Measurements from ENCODE around the gene OCA2. TPM values are rescaled to one million over a fixed set of nuclear protein-coding genes. Genes with fewer than 3 reads are reported as not detected.

Gene OCA2
- total and polyA plus RNA-seq, 2 of the 4 experiments (the other 2 are of a cell fraction) = under 0.01 to 0.03 TPM

DNA sequence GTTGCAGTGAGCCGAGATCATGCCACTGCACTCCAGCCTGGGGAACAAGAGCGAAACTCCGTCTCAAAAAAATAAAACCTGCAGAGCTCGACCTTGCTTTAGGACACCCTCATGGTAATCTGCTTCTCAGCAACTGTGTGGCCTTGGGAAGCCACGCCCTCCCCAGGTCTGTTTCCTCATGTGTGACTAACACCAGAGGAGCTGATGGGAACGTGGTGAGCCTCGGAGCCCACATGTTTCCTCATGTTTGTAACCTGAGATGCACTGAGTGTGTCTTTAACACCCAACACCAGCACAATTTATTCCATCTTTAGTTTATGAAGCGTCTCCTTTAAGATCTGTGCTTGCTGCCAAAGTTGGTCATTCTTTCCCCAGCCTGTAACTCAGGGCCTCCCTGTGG lies 142.8 kb downstream of the OCA2 start:
- no peak overlapping the region for H2AK5ac ChIP-seq (ENCODE audit: low read depth, low read length)
- no peaks in the 10 kb centered on the region for H3K4me1 ChIP-seq (ENCODE audit: control insufficient read depth, insufficient read depth, low read length)
- H3K4me3 ChIP-seq (ENCODE audit: insufficient read depth, low read depth, low read length) = no peak overlapping the region
- H3K23ac ChIP-seq (ENCODE audit: low read depth, low read length) = no peak overlapping the region
- ChIA-PET POLR2A (ENCODE audit: unreplicated experiment) (no interaction called here), CTCF (no interaction called here)
- H4K8ac ChIP-seq (ENCODE audit: low read depth in 2 of 2, low read length in 2 of 2) = no peak overlapping the region
- no peak overlapping the region for H2BK5ac ChIP-seq (ENCODE audit: low read depth, low read length, poor library complexity, severe bottlenecking)
- no peak overlapping the region for H4K5ac ChIP-seq (ENCODE audit: low read depth, low read length)
- no peak for TF ChIP-seq MXI1 (IDR thresholded peaks at IDR 0.05; ENCODE audit: borderline replicate concordance, low read depth, low read length)
- TF ChIP-seq CEBPB (IDR thresholded peaks at IDR 0.05; ENCODE audit: low read depth, low read length) = no peak
- no peak for TF ChIP-seq SMC3 (IDR thresholded peaks at IDR 0.05; ENCODE audit: low read depth, low read length)
- TF ChIP-seq, protein P1, sequence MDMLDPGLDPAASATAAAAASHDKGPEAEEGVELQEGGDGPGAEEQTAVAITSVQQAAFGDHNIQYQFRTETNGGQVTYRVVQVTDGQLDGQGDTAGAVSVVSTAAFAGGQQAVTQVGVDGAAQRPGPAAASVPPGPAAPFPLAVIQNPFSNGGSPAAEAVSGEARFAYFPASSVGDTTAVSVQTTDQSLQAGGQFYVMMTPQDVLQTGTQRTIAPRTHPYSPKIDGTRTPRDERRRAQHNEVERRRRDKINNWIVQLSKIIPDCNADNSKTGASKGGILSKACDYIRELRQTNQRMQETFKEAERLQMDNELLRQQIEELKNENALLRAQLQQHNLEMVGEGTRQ (IDR thresholded peaks at IDR 0.05; ENCODE audit: low read depth, low read length) = no peak
- TF ChIP-seq POLR2A (IDR thresholded peaks at IDR 0.05; ENCODE audit: low read depth, low read length) = no peak
- no peak for TF ChIP-seq FOS (IDR thresholded peaks at IDR 0.05; ENCODE audit: low read depth, low read length)
- TF ChIP-seq CHD1 (IDR thresholded peaks at IDR 0.05; ENCODE audit: low read depth, low read length) = no peak
- no peak for TF ChIP-seq RFX5 (IDR thresholded peaks at IDR 0.05; ENCODE audit: low read depth, low read length)
- TF ChIP-seq RAD21 (IDR thresholded peaks at IDR 0.05; ENCODE audit: low read length) = no peak
- TF ChIP-seq, protein P2, sequence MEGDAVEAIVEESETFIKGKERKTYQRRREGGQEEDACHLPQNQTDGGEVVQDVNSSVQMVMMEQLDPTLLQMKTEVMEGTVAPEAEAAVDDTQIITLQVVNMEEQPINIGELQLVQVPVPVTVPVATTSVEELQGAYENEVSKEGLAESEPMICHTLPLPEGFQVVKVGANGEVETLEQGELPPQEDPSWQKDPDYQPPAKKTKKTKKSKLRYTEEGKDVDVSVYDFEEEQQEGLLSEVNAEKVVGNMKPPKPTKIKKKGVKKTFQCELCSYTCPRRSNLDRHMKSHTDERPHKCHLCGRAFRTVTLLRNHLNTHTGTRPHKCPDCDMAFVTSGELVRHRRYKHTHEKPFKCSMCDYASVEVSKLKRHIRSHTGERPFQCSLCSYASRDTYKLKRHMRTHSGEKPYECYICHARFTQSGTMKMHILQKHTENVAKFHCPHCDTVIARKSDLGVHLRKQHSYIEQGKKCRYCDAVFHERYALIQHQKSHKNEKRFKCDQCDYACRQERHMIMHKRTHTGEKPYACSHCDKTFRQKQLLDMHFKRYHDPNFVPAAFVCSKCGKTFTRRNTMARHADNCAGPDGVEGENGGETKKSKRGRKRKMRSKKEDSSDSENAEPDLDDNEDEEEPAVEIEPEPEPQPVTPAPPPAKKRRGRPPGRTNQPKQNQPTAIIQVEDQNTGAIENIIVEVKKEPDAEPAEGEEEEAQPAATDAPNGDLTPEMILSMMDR (conservative IDR thresholded peaks at IDR 0.05; ENCODE audit: low read depth, low read length) = no peak
- TF ChIP-seq MAFK (IDR thresholded peaks at IDR 0.05; ENCODE audit: low read depth, low read length) = no peak
- no peak for TF ChIP-seq RCOR1 (IDR thresholded peaks at IDR 0.05; ENCODE audit: insufficient replicate concordance, low read length)
- no peak for TF ChIP-seq MAZ (IDR thresholded peaks at IDR 0.05; ENCODE audit: borderline replicate concordance, low read depth, low read length)
- TF ChIP-seq BHLHE40 (IDR thresholded peaks at IDR 0.05; ENCODE audit: low read depth, low read length) = no peak
- no peak for TF ChIP-seq NFE2L2 (IDR thresholded peaks at IDR 0.05; ENCODE audit: low read depth, low read length)
- TF ChIP-seq, protein P3, sequence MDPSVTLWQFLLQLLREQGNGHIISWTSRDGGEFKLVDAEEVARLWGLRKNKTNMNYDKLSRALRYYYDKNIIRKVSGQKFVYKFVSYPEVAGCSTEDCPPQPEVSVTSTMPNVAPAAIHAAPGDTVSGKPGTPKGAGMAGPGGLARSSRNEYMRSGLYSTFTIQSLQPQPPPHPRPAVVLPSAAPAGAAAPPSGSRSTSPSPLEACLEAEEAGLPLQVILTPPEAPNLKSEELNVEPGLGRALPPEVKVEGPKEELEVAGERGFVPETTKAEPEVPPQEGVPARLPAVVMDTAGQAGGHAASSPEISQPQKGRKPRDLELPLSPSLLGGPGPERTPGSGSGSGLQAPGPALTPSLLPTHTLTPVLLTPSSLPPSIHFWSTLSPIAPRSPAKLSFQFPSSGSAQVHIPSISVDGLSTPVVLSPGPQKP (IDR thresholded peaks at IDR 0.05; ENCODE audit: borderline replicate concordance, low read depth, low read length) = no peak
- in situ Hi-C loops (cut with MboI; ENCODE audit: low sequenced_read_pairs) = no loop called here
- H3K56ac ChIP-seq (ENCODE audit: extremely low read depth, insufficient read depth, low read length) = no peak overlapping the region
- DNase-seq (no peak), ATAC-seq (ENCODE audit: low read depth) (no peak)
- H3K4ac ChIP-seq (ENCODE audit: low read depth, low read length) = no peak overlapping the region
- no peak overlapping the region for H2AK9ac ChIP-seq (replicated peaks; ENCODE audit: low read depth, low read length, poor library complexity)
- WGBS, 2 experiments (ENCODE audit: extremely low coverage in 2 of 2, insufficient read length in 1 of 2) = 50% methylated on average over 1 of the region's 8 CpGs; no CpG with 5 or more reads in 1 of the 2 experiments
- no peak overlapping the region for H3K27ac ChIP-seq (ENCODE audit: insufficient read depth, low read length)
- H2BK120ac ChIP-seq (ENCODE audit: low read depth, low read length) = no peak overlapping the region
- BruUV-seq (replicated peaks) = no TSS peak
- no peak overlapping the region for H3K18ac ChIP-seq (ENCODE audit: low read depth, low read length)
- no peaks in the 10 kb centered on the region for H3K27me3 ChIP-seq (ENCODE audit: control insufficient read depth, insufficient read depth, low read length)
- no peaks in the 10 kb centered on the region for H3K36me3 ChIP-seq (ENCODE audit: control insufficient read depth, insufficient read depth, low read length)
- no peak overlapping the region for H3K4me2 ChIP-seq (ENCODE audit: low read depth, low read length)
- no peaks in the 10 kb centered on the region for H3K79me1 ChIP-seq (ENCODE audit: low read depth in 1 of 2, low read length in 2 of 2)
- intact Hi-C loops (cut with micrococcal nuclease) = no loop called here
- H2BK20ac ChIP-seq (ENCODE audit: low read depth, low read length) = no peak overlapping the region
- no peak overlapping the region for H3K14ac ChIP-seq (replicated peaks; ENCODE audit: low read depth, low read length)
- H3K9me1 ChIP-seq (ENCODE audit: insufficient read depth, low read length) = no peaks in the 10 kb centered on the region
- H2BK15ac ChIP-seq (ENCODE audit: low read depth, low read length) = no peak overlapping the region
- H2AFZ ChIP-seq (replicated peaks; ENCODE audit: low read length, poor library complexity) = no peak overlapping the region
- H3K9me3 ChIP-seq (ENCODE audit: control insufficient read depth, insufficient read depth, low read length) = peaks cover 34% of the 10 kb centered on the region
- H3K9ac ChIP-seq (ENCODE audit: low read depth, low read length) = no peak overlapping the region
- no peaks in the 10 kb centered on the region for H4K20me1 ChIP-seq (ENCODE audit: insufficient read depth, low read length)
- no peak overlapping the region for H4K91ac ChIP-seq (ENCODE audit: insufficient read depth, low read depth, low read length)
- dilution Hi-C loops (cut with HindIII; ENCODE audit: low sequenced_read_pairs, unreplicated experiment) = no loop called here

All from IMR-90 (cell line).